ENCODE data around the gene SECISBP2.
"Not testable (repeated sequence)": the region's sequence is repeated elsewhere in the genome, so short reads cannot be mapped to it uniquely, and the experiment has no call there.

SECISBP2 gene

GRCh38 chr9:89366711-89367110 lies 48.4 kb downstream of the SECISBP2 start:
- no peak for DNase-seq

- DNase-seq = no peak
Observed at GRCh38 chr9:89367281-89367680, 49.0 kb downstream of the SECISBP2 start.

GRCh38 chr9:89367726-89368437 lies 49.6 kb downstream of the SECISBP2 start:
- DNase-seq = no peak

GRCh38 chr9:89368550-89368949 lies 50.2 kb downstream of the SECISBP2 start:
- DNase-seq = no peak

GRCh38 chr9:89368978-89369377 lies 50.7 kb downstream of the SECISBP2 start:
- no peak for DNase-seq

GRCh38 chr9:89370593-89370992 lies 52.3 kb downstream of the SECISBP2 start:
- DNase-seq = no peak

- not testable (repeated sequence) for DNase-seq
Observed at GRCh38 chr9:89371791-89372190, 53.5 kb downstream of the SECISBP2 start.

GRCh38 chr9:89372230-89372816 lies 54.0 kb downstream of the SECISBP2 start:
- DNase-seq = no peak

GRCh38 chr9:89372979-89373378 lies 54.7 kb downstream of the SECISBP2 start:
- no peak for DNase-seq

GRCh38 chr9:89374176-89374575 lies 55.9 kb downstream of the SECISBP2 start:
- DNase-seq = no peak

GRCh38 chr9:89375191-89375760 lies 57.0 kb downstream of the SECISBP2 start:
- no peak for DNase-seq

- no peak for DNase-seq
Observed at GRCh38 chr9:89376286-89376685, 58.0 kb downstream of the SECISBP2 start.

GRCh38 chr9:89376741-89377351 lies 58.5 kb downstream of the SECISBP2 start:
- no peak for DNase-seq

GRCh38 chr9:89377411-89377810 lies 59.1 kb downstream of the SECISBP2 start:
- DNase-seq = no peak

- no peak for DNase-seq
Observed at GRCh38 chr9:89378541-89378940, 60.2 kb downstream of the SECISBP2 start.

GRCh38 chr9:89379031-89379430 lies 60.7 kb downstream of the SECISBP2 start:
- DNase-seq = no peak

GRCh38 chr9:89379508-89380115 lies 61.3 kb downstream of the SECISBP2 start:
- no peak for DNase-seq

- DNase-seq = peak; percentile 24 to 50
Observed at GRCh38 chr9:89380437-89381307, 62.4 kb downstream of the SECISBP2 start.

GRCh38 chr9:89381308-89381609 lies 63.0 kb downstream of the SECISBP2 start:
- no peak for DNase-seq

- DNase-seq = no peak
Observed at GRCh38 chr9:89382026-89382986, 64.0 kb downstream of the SECISBP2 start.

GRCh38 chr9:89383030-89383720 lies 64.9 kb downstream of the SECISBP2 start:
- DNase-seq = no peak

All from NCI-H187 (cell line).